Measurements from ENCODE around the gene KDM2A. TPM values are rescaled to one million over a fixed set of nuclear protein-coding genes. Genes with fewer than 3 reads are reported as not detected.

The KDM2A gene
- total RNA-seq, 1 donor from 2014 or later = 97.5 TPM

GRCh38 chr11:67280341-67280787 is 161.3 kb downstream of the KDM2A start:
- no peaks in the 10 kb centered on the region for H3K27me3 Mint-ChIP-seq
- no peak for DNase-seq (ENCODE audit: extremely low spot score, unreplicated experiment)
- H3K4me3 Mint-ChIP-seq = no peak overlapping the region
- H3K9me3 Mint-ChIP-seq = no peaks in the 10 kb centered on the region
- no peak for TF ChIP-seq CTCF (conservative IDR thresholded peaks at IDR 0.05)
- H3K36me3 Mint-ChIP-seq = no peaks in the 10 kb centered on the region
- no peaks in the 10 kb centered on the region for H3K4me1 Mint-ChIP-seq (ENCODE audit: unreplicated experiment)
- no peak overlapping the region for H3K27ac Mint-ChIP-seq

GRCh38 chr11:67280788-67281551 is 161.9 kb downstream of the KDM2A start:
- no peak for DNase-seq (ENCODE audit: extremely low spot score, unreplicated experiment)
- TF ChIP-seq CTCF (conservative IDR thresholded peaks at IDR 0.05) = no peak
- no peaks in the 10 kb centered on the region for H3K36me3 Mint-ChIP-seq
- H3K27me3 Mint-ChIP-seq = no peaks in the 10 kb centered on the region
- no peak overlapping the region for H3K4me3 Mint-ChIP-seq
- no peaks in the 10 kb centered on the region for H3K4me1 Mint-ChIP-seq (ENCODE audit: unreplicated experiment)
- no peaks in the 10 kb centered on the region for H3K9me3 Mint-ChIP-seq
- no peak overlapping the region for H3K27ac Mint-ChIP-seq

GRCh38 chr11:67281552-67282150 is 162.6 kb downstream of the KDM2A start:
- Mint-ChIP-seq H3K4me3 (no peak overlapping the region), H3K27me3 (no peaks in the 10 kb centered on the region), H3K36me3 (no peaks in the 10 kb centered on the region), H3K9me3 (no peaks in the 10 kb centered on the region), H3K4me1 (ENCODE audit: unreplicated experiment) (no peaks in the 10 kb centered on the region), H3K27ac (no peak overlapping the region)
- DNase-seq (ENCODE audit: extremely low spot score, unreplicated experiment) = no peak
- no peak for TF ChIP-seq CTCF (conservative IDR thresholded peaks at IDR 0.05)

- Mint-ChIP-seq H3K27me3 (no peaks in the 10 kb centered on the region), H3K4me3 (no peak overlapping the region), H3K4me1 (ENCODE audit: unreplicated experiment) (peaks cover 3% of the 10 kb centered on the region), H3K9me3 (no peaks in the 10 kb centered on the region), H3K27ac (no peak overlapping the region), H3K36me3 (no peaks in the 10 kb centered on the region)
- TF ChIP-seq CTCF (conservative IDR thresholded peaks at IDR 0.05) = no peak
- DNase-seq (ENCODE audit: extremely low spot score, unreplicated experiment) = no peak
Observed at GRCh38 chr11:67282155-67282875, 163.3 kb downstream of the KDM2A start.

- no peaks in the 10 kb centered on the region for H3K9me3 Mint-ChIP-seq
- H3K36me3 Mint-ChIP-seq = no peaks in the 10 kb centered on the region
- H3K4me1 Mint-ChIP-seq (ENCODE audit: unreplicated experiment) = peaks cover 9% of the 10 kb centered on the region
- DNase-seq (ENCODE audit: extremely low spot score, unreplicated experiment) = no peak
- TF ChIP-seq CTCF (conservative IDR thresholded peaks at IDR 0.05) = no peak
- H3K27me3 Mint-ChIP-seq = no peaks in the 10 kb centered on the region
- no peak overlapping the region for H3K4me3 Mint-ChIP-seq
- no peak overlapping the region for H3K27ac Mint-ChIP-seq
Observed at GRCh38 chr11:67282876-67283371, 163.9 kb downstream of the KDM2A start.
